ENCODE data around the gene CENPU.
A peak's percentile ranks its signal among the peaks of the same experiment; 100 is the strongest.
"Not testable (repeated sequence)": the region's sequence is repeated elsewhere in the genome, so short reads cannot be mapped to it uniquely, and the experiment has no call there.

The CENPU gene

DNA sequence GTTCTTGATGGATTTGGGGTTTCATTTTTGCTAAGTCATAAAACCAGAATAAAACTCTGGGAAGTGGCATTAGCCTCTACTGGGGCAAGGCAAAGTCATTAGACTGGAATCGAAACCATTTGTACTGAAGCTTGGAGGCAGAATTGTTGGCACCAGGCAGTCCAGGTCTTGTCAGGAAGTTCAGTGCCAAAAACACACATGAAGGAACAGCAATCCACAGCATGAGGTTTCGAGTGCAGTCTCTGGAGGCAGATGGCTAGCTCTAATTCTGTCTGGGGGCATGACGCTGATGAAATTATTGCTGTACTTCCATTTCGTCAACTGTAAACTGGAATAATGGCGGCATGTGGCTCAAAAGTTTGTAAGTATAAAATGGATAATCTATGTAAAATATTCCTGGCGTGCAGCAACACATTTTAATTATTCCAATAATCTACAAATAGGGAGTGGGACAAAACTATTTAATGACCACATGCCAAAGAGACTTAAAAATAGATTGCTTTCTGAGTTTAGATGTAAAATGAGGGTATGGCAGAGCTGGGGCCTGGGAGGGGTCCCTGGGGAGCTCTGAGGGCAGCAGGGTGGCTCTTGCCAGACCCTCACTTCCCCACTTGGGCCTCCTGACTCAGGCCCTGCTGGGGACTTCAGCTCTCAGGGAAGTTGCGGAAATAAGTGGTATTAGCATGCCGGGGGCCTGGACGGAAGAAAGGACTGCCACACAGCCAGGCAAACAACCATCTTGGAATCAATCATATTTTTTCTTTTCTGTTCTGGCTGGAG, 18.8 kb upstream of the CENPU start:
- no peak overlapping the region for H3K9ac ChIP-seq (ENCODE audit: low read length in 5 of 5)
- peaks cover 17 to 40% (median 23%) of the 10 kb centered on the region in 5 donors for H3K36me3 ChIP-seq (ENCODE audit: control insufficient read depth in 5 of 5, insufficient read depth in 5 of 5, low read length in 5 of 5)
- H3K27ac ChIP-seq (ENCODE audit: low read depth, low read length), result peak overlapping the region; percentile 49
- no peaks in the 10 kb centered on the region for H3K9me3 ChIP-seq (ENCODE audit: control insufficient read depth in 5 of 5, low read length in 5 of 5)
- no peaks in the 10 kb centered on the region for H3K27me3 ChIP-seq (ENCODE audit: control insufficient read depth in 5 of 5, insufficient read depth in 4 of 5, low read length in 5 of 5)
- peaks cover 0 to 57% (median 53%) of the 10 kb centered on the region in 5 donors for H3K4me1 ChIP-seq (ENCODE audit: control insufficient read depth in 5 of 5, insufficient read depth in 5 of 5, low read length in 5 of 5)
- no peak overlapping the region for H3K4me3 ChIP-seq (ENCODE audit: low read depth in 1 of 5, low read length in 5 of 5)

DNA sequence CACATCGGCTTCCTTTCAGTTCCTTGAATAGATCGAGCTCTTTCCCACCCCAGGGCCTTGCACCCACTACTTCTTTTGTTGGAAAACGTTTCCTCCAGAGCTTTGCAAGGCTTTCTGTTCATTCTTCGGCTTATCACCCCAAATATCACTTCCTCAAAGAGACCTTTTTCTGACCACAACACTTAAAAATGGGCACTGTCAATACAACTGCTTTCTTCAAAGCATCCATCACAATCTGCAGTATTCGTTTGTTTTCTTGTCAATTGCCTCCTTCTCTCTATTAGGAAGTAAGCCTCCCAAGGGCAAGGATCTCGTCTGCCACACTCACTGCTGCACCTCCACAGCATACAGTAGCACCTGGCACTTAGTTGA, 17.7 kb upstream of the CENPU start:
- H3K36me3 ChIP-seq (ENCODE audit: control insufficient read depth in 5 of 5, insufficient read depth in 5 of 5, low read length in 5 of 5), result peaks cover 13 to 29% (median 18%) of the 10 kb centered on the region in 5 donors
- H3K27me3 ChIP-seq (ENCODE audit: control insufficient read depth in 5 of 5, insufficient read depth in 4 of 5, low read length in 5 of 5), result no peaks in the 10 kb centered on the region
- no peak overlapping the region for H3K27ac ChIP-seq (ENCODE audit: low read depth, low read length)
- peaks cover 8 to 57% (median 53%) of the 10 kb centered on the region in 5 donors for H3K4me1 ChIP-seq (ENCODE audit: control insufficient read depth in 5 of 5, insufficient read depth in 5 of 5, low read length in 5 of 5)
- H3K4me3 ChIP-seq (ENCODE audit: low read depth in 1 of 5, low read length in 5 of 5), result no peak overlapping the region
- peak overlapping the region in 1 of 5 donors; percentile 9 for H3K9ac ChIP-seq (ENCODE audit: low read length in 5 of 5)
- H3K9me3 ChIP-seq (ENCODE audit: control insufficient read depth in 5 of 5, low read length in 5 of 5), result no peaks in the 10 kb centered on the region

DNA sequence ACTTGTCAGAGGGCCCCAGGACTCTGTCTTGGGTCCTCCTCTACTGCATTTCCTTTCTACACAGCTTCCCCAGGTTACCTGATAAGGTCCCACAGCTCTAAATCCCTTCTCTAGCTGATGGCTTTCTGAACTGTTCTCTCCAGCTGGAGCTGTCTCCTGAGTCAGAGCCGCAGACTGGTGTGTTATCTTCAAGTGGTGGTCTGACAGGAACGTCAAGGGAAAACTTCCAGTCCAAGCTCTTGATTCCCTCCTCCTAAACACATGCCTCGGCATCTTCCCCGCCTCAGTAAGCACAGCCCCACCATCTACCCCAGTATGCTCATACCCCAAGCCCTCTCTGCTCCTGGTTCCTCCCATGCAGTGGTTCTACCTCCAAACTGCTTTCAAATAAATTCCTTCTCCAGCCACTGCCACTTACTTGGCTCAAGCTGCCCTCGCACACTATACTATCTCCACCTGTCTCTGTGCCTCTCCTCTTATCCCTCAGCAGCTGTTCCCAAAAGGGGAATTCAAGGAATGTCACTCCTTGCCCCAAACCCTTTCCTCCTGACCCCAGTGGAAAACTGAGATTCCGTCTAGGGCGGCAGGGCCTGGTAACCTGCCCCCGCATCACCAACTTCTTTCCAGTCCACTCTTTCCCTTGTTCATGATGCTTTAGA, 17.2 kb upstream of the CENPU start:
- peaks cover 10 to 57% (median 54%) of the 10 kb centered on the region in 5 donors for H3K4me1 ChIP-seq (ENCODE audit: control insufficient read depth in 5 of 5, insufficient read depth in 5 of 5, low read length in 5 of 5)
- H3K9ac ChIP-seq (ENCODE audit: low read length in 5 of 5), result peak overlapping the region in 1 of 5 donors; percentile 9
- no peak overlapping the region for H3K4me3 ChIP-seq (ENCODE audit: low read depth in 1 of 5, low read length in 5 of 5)
- H3K36me3 ChIP-seq (ENCODE audit: control insufficient read depth in 5 of 5, insufficient read depth in 5 of 5, low read length in 5 of 5), result peaks cover 12 to 27% (median 18%) of the 10 kb centered on the region in 5 donors
- H3K27me3 ChIP-seq (ENCODE audit: control insufficient read depth in 5 of 5, insufficient read depth in 4 of 5, low read length in 5 of 5), result no peaks in the 10 kb centered on the region
- H3K9me3 ChIP-seq (ENCODE audit: control insufficient read depth in 5 of 5, low read length in 5 of 5), result no peaks in the 10 kb centered on the region
- H3K27ac ChIP-seq (ENCODE audit: low read depth, low read length), result peak overlapping the region; percentile 25

DNA sequence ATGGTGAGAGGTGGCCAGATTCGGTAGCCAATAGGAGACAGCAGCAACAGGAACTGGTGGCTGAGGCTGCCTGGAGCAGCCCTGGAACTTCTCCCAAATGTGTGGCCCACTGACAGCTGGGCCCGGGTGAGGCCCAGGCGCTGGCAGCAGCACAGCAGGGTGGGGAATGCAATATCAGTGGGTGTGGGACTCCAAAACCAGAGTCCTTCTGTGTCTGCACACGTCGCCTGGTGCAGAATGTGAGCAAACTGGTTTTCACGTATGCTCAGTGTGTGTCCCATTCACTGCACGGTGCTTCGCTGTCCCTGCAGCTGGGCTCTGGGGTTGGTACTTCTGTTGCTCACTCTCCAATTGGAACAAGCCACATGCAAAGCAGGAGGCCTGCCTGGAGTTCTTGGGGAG, 14.4 kb upstream of the CENPU start:
- Histone ChIP-seq H3K9ac (ENCODE audit: low read length in 5 of 5) (no peak overlapping the region), H3K36me3 (ENCODE audit: control insufficient read depth in 5 of 5, insufficient read depth in 5 of 5, low read length in 5 of 5) (peaks cover 0 to 4% (median under 1%) of the 10 kb centered on the region in 5 donors), H3K4me1 (ENCODE audit: control insufficient read depth in 5 of 5, insufficient read depth in 5 of 5, low read length in 5 of 5) (peaks cover 10 to 59% (median 44%) of the 10 kb centered on the region in 5 donors), H3K9me3 (ENCODE audit: control insufficient read depth in 5 of 5, low read length in 5 of 5) (no peaks in the 10 kb centered on the region), H3K4me3 (ENCODE audit: low read depth in 1 of 5, low read length in 5 of 5) (no peak overlapping the region), H3K27ac (ENCODE audit: low read depth, low read length) (peak overlapping the region; percentile 91), H3K27me3 (ENCODE audit: control insufficient read depth in 5 of 5, insufficient read depth in 4 of 5, low read length in 5 of 5) (no peaks in the 10 kb centered on the region)

DNA sequence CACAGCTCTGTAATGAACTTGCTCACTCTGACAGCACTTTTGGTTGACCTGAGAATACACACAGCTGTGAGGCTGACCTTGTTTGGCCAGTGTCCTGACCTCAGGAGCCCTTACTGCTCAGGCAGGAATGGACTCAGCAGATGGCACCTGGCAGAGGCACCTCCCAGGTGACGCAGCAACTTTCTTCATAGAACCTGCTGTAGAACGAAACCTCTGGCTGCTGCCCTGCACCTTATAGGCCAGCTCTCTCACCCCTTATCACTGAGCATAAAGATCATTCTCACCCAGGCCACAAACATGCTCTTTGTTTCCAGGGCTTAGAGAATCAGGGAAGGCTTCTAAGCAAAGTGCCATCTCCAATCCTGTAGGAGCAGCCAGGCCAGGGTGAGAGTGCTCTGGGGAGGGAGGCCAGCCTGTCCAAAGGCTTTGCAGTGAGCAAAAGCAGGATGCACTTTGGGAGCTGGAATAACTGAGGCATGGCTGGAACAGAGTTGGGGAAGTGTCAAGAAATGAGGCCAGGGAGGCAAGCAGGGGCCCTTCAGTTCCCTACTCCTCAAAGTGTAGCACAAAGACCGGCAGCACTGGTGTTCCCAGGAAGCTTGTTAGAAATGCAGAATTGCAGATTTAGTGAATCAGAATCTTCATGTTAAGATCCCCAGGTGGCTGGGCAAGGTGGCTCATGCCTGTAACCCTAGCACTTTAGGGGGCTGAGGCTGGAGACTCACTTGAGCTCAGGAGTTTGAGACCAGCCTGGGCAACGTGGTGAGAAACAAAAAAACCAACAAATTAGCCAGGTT, 13.3 kb upstream of the CENPU start:
- H3K9me3 ChIP-seq (ENCODE audit: control insufficient read depth in 5 of 5, low read length in 5 of 5), result no peaks in the 10 kb centered on the region
- peak overlapping the region in 4 of 5 donors; percentile 11 to 54 (median 30) for H3K9ac ChIP-seq (ENCODE audit: low read length in 5 of 5)
- H3K4me1 ChIP-seq (ENCODE audit: control insufficient read depth in 5 of 5, insufficient read depth in 5 of 5, low read length in 5 of 5), result peaks cover 10 to 59% (median 44%) of the 10 kb centered on the region in 5 donors
- H3K4me3 ChIP-seq (ENCODE audit: low read depth in 1 of 5, low read length in 5 of 5), result no peak overlapping the region
- no peaks in the 10 kb centered on the region for H3K36me3 ChIP-seq (ENCODE audit: control insufficient read depth in 5 of 5, insufficient read depth in 5 of 5, low read length in 5 of 5)
- H3K27ac ChIP-seq (ENCODE audit: low read depth, low read length), result peak overlapping the region; percentile 91
- no peaks in the 10 kb centered on the region for H3K27me3 ChIP-seq (ENCODE audit: control insufficient read depth in 5 of 5, insufficient read depth in 4 of 5, low read length in 5 of 5)

DNA sequence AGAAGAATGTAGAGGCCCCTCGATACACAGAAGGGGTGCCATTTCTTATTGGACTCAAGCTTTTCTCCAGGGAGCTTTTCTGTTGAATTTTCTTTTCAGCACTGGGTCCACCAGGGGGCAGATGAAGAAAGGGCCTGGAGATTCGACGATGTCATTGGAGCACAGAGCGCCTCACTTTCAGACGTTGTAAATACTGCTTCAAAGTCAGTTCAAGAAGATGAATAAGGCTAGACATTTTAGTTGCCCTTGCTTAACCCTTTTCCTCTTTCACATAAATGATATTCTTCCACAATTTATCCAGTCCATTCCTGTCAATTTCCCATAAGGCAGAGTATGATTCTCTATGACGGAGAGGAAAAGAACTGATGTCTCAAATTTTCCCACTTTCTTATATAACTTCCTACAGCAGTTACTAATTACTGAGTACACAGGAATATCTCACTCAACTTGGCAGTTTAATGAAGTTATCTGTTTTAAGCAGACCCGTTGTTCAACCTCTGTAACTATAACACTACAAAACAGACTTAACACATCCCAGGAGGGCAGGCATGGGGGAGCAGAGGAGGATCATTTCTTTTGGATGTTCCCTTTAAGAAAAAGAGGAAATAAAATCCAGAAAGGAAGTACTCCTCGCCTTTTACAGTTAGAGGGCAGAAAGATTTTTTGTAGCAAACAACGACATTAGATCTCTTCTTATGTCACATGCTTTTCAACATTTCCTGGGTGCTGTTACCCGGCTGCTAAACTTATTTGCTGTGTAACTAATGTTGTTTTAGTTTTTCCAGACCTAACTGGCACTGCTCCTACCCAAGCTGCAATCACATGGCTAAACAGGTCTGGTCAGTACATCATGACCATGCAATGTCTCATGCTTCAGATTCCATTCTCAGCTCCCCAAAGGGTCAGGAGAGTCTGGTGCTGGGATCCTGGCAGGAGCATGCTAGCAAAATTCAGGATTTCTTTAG, 12.2 kb upstream of the CENPU start:
- peak overlapping the region in 3 of 5 donors; percentile 13 to 26 (median 18) for H3K4me3 ChIP-seq (ENCODE audit: low read depth in 1 of 5, low read length in 5 of 5)
- H3K9ac ChIP-seq (ENCODE audit: low read length in 5 of 5), result peak overlapping the region in 4 of 5 donors; percentile 12 to 65 (median 47)
- peaks cover 10 to 54% (median 43%) of the 10 kb centered on the region in 5 donors for H3K4me1 ChIP-seq (ENCODE audit: control insufficient read depth in 5 of 5, insufficient read depth in 5 of 5, low read length in 5 of 5)
- H3K27me3 ChIP-seq (ENCODE audit: control insufficient read depth in 5 of 5, insufficient read depth in 4 of 5, low read length in 5 of 5), result no peaks in the 10 kb centered on the region
- H3K36me3 ChIP-seq (ENCODE audit: control insufficient read depth in 5 of 5, insufficient read depth in 5 of 5, low read length in 5 of 5), result no peaks in the 10 kb centered on the region
- peak overlapping the region; percentile 91 for H3K27ac ChIP-seq (ENCODE audit: low read depth, low read length)
- no peaks in the 10 kb centered on the region for H3K9me3 ChIP-seq (ENCODE audit: control insufficient read depth in 5 of 5, low read length in 5 of 5)

DNA sequence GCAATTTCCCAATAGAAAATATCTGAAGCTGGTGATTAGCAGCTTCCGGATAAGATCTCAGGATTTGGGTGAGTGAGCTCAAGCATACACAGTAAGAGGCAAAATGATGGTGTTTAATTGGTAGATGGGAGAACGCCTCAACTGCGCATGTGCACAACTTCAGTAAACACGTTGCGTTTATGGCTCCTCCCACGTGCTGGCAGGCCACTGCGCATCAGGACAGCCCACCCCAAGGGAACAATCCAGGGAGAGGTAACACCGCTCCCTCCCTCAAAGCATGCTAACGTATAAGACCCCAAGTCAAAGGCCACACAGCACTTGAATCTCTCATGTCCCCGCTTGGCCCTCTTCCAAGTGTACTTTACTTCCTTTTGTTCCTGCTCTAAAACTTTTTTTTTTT, 10.3 kb upstream of the CENPU start:
- Histone ChIP-seq H3K27ac (ENCODE audit: low read depth, low read length) (no peak overlapping the region), H3K4me3 (ENCODE audit: low read depth in 1 of 5, low read length in 5 of 5) (no peak overlapping the region), H3K36me3 (ENCODE audit: control insufficient read depth in 5 of 5, insufficient read depth in 5 of 5, low read length in 5 of 5) (no peaks in the 10 kb centered on the region), H3K9ac (ENCODE audit: low read length in 5 of 5) (no peak overlapping the region), H3K27me3 (ENCODE audit: control insufficient read depth in 5 of 5, insufficient read depth in 4 of 5, low read length in 5 of 5) (no peaks in the 10 kb centered on the region), H3K4me1 (ENCODE audit: control insufficient read depth in 5 of 5, insufficient read depth in 5 of 5, low read length in 5 of 5) (peaks cover 10 to 44% (median 32%) of the 10 kb centered on the region in 5 donors), H3K9me3 (ENCODE audit: control insufficient read depth in 5 of 5, low read length in 5 of 5) (no peaks in the 10 kb centered on the region)

DNA sequence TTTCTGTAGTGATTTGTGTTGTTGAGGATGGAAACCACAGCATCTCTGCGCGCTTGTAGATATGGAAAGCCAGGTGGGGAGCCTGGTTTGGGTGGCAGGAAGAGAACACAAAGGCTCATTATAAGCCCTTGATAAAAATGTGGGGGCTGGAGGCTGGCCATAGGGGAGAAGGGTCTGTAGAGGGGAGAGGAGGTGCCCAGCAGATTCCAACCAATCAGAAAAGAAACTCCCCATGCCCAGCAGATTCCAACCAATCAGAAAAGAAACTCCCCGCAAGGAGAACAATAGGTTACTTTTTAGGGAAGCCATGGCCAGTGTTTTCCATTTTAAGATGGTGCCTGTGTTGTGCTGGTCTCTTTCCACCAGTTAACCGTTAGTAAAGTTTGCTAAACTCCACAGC, 9.8 kb upstream of the CENPU start:
- H3K4me1 ChIP-seq (ENCODE audit: control insufficient read depth in 5 of 5, insufficient read depth in 5 of 5, low read length in 5 of 5), result peaks cover 10 to 39% (median 27%) of the 10 kb centered on the region in 5 donors
- no peak overlapping the region for H3K4me3 ChIP-seq (ENCODE audit: low read depth in 1 of 5, low read length in 5 of 5)
- no peaks in the 10 kb centered on the region for H3K36me3 ChIP-seq (ENCODE audit: control insufficient read depth in 5 of 5, insufficient read depth in 5 of 5, low read length in 5 of 5)
- no peaks in the 10 kb centered on the region for H3K27me3 ChIP-seq (ENCODE audit: control insufficient read depth in 5 of 5, insufficient read depth in 4 of 5, low read length in 5 of 5)
- no peaks in the 10 kb centered on the region for H3K9me3 ChIP-seq (ENCODE audit: control insufficient read depth in 5 of 5, low read length in 5 of 5)
- H3K27ac ChIP-seq (ENCODE audit: low read depth, low read length), result no peak overlapping the region
- H3K9ac ChIP-seq (ENCODE audit: low read length in 5 of 5), result no peak overlapping the region

DNA sequence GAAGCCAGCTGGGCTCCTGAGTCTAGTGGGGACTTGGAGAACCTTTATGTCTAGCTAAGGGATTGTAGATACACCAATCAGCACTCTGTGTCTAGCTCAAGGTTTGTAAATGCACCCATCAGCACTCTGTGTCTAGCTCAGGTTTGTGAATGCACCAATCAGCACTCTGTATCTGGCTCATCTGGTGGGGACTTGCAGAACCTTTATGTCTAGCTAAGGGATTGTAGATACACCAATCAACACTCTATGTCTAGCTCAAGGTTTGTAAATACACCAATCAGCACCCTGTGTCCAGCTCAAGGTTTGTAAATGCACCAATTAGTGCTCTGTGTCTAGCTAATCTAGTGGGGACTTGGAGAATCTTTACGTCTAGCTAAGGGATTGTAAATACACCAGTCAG, 7.8 kb upstream of the CENPU start:
- not testable (repeated sequence) for H3K27me3 ChIP-seq (ENCODE audit: control insufficient read depth in 5 of 5, insufficient read depth in 4 of 5, low read length in 5 of 5); H3K36me3 ChIP-seq (ENCODE audit: control insufficient read depth in 5 of 5, insufficient read depth in 5 of 5, low read length in 5 of 5); H3K9ac ChIP-seq (ENCODE audit: low read length in 5 of 5); H3K9me3 ChIP-seq (ENCODE audit: control insufficient read depth in 5 of 5, low read length in 5 of 5); H3K4me3 ChIP-seq (ENCODE audit: low read depth in 1 of 5, low read length in 5 of 5); H3K27ac ChIP-seq (ENCODE audit: low read depth, low read length)
- peaks cover 3 to 19% (median 9%) of the 10 kb centered on the region in 5 donors for H3K4me1 ChIP-seq (ENCODE audit: control insufficient read depth in 5 of 5, insufficient read depth in 5 of 5, low read length in 5 of 5)

All from subcutaneous abdominal adipose tissue (tissue), 5 donors.